Calu3 (cell line): ENCODE measurements around the gene C1orf56. TPM values are rescaled to one million over a fixed set of nuclear protein-coding genes. Genes with fewer than 3 reads are reported as not detected.

Source experiments
- BruUV-seq: library from RNA; stranded (reverse); fragments of 400-500 nt; replicated peaks from 2 replicates; lab custom pipeline; 2021; lab: Mats Ljungman, UMichigan
- CTCF ChIA-PET: fragments of 300-600 bp; sonication (Branson Sonifier 250); formaldehyde crosslinking; loops from one replicate; lab custom pipeline; 2022; ENCODE audit warnings: antibody characterized with exemption; lab: Charles Lee
- DNase-seq: peaks from one replicate; pipeline ENCODE4 v3.0.0; 2022
- H3K27ac Mint-ChIP-seq: one replicate; pipeline ENCODE4 v1.8.0; 2022; ENCODE audit warnings: mixed read lengths; ENCODE audit not compliant: unreplicated experiment
- H3K27me3 Mint-ChIP-seq: one replicate; pipeline ENCODE4 v1.8.0; 2022; ENCODE audit warnings: mixed read lengths; ENCODE audit not compliant: unreplicated experiment
- H3K36me3 Mint-ChIP-seq: one replicate; pipeline ENCODE4 v1.8.0; 2022; ENCODE audit warnings: mild to moderate bottlenecking, moderate library complexity, mixed read lengths; ENCODE audit not compliant: insufficient read depth, unreplicated experiment
- H3K4me1 Mint-ChIP-seq: one replicate; pipeline ENCODE4 v1.8.0; 2022; ENCODE audit warnings: mild to moderate bottlenecking, low read depth, mixed read lengths; ENCODE audit not compliant: unreplicated experiment
- H3K4me3 Mint-ChIP-seq: one replicate; pipeline ENCODE4 v1.8.0; 2022; ENCODE audit warnings: mild to moderate bottlenecking, low read depth, moderate library complexity, mixed read lengths; ENCODE audit not compliant: unreplicated experiment
- H3K9me3 Mint-ChIP-seq: one replicate; pipeline ENCODE4 v1.8.0; 2022; ENCODE audit warnings: low read depth, mixed read lengths; ENCODE audit not compliant: unreplicated experiment
- CTCF ChIP-seq: fragments of 200-600 bp; IDR thresholded peaks from one replicate; pipeline ENCODE4 v1.8.0; 2022; ENCODE audit warnings: antibody characterized with exemption; ENCODE audit not compliant: unreplicated experiment
- intact Hi-C: fragments of 100-400 bp; cut with micrococcal nuclease; formaldehyde crosslinking; loops from one replicate; pipeline ENCODE4 v1.10.0; 2022; ENCODE audit not compliant: unreplicated experiment
- total RNA-seq: library from RNA; stranded (reverse); gene quantifications from 2 replicates; pipeline ENCODE4 v1.2.3, GENCODE V29; 2022

The C1orf56 gene
- total RNA-seq, 1 experiment from 2014 or later, result 8.5 TPM

- TF ChIP-seq CTCF, result no peak
- intact Hi-C loops, result no loop called here
- CTCF ChIA-PET, result no interaction called here
- peaks cover 91% of the 10 kb centered on the region for H3K36me3 Mint-ChIP-seq
- H3K4me1 Mint-ChIP-seq, result peaks cover 46% of the 10 kb centered on the region
- no peaks in the 10 kb centered on the region for H3K27me3 Mint-ChIP-seq
- H3K4me3 Mint-ChIP-seq, result no peak overlapping the region
- no peaks in the 10 kb centered on the region for H3K9me3 Mint-ChIP-seq
- H3K27ac Mint-ChIP-seq, result peak overlapping the region; percentile 14
- BruUV-seq, result no TSS peak
- no peak for DNase-seq
These were observed 7.5 kb downstream of the C1orf56 start for GRCh38 chr1:151054971-151055547.

GRCh38 chr1:151055581-151055980, 8.0 kb downstream of the C1orf56 start:
- H3K4me1 Mint-ChIP-seq, result peaks cover 52% of the 10 kb centered on the region
- intact Hi-C loops, result no loop called here
- H3K36me3 Mint-ChIP-seq, result peaks cover 90% of the 10 kb centered on the region
- H3K27me3 Mint-ChIP-seq, result no peaks in the 10 kb centered on the region
- no TSS peak for BruUV-seq
- no peak for TF ChIP-seq CTCF
- peak overlapping the region; percentile 16 for H3K4me3 Mint-ChIP-seq
- no peaks in the 10 kb centered on the region for H3K9me3 Mint-ChIP-seq
- CTCF ChIA-PET, result interaction anchor here (0.6 kb wide), 1 partner anchor 8 kb away, joined by 3 read pairs; the partner anchor contains the start of gene C1orf56
- H3K27ac Mint-ChIP-seq, result peak overlapping the region; percentile 15
- no peak for DNase-seq

GRCh38 chr1:151056149-151056548, 8.6 kb downstream of the C1orf56 start:
- no TSS peak for BruUV-seq
- peak overlapping the region; percentile 81 for H3K4me3 Mint-ChIP-seq
- H3K36me3 Mint-ChIP-seq, result peaks cover 85% of the 10 kb centered on the region
- CTCF ChIA-PET, result interaction anchor here (0.6 kb wide), 1 partner anchor 9 kb away, joined by 3 read pairs; the partner anchor contains the start of gene C1orf56
- TF ChIP-seq CTCF, result no peak
- no peaks in the 10 kb centered on the region for H3K27me3 Mint-ChIP-seq
- no peak for DNase-seq
- intact Hi-C loops, result no loop called here
- H3K27ac Mint-ChIP-seq, result peak overlapping the region; percentile 15
- H3K9me3 Mint-ChIP-seq, result no peaks in the 10 kb centered on the region
- H3K4me1 Mint-ChIP-seq, result peaks cover 57% of the 10 kb centered on the region

DNA sequence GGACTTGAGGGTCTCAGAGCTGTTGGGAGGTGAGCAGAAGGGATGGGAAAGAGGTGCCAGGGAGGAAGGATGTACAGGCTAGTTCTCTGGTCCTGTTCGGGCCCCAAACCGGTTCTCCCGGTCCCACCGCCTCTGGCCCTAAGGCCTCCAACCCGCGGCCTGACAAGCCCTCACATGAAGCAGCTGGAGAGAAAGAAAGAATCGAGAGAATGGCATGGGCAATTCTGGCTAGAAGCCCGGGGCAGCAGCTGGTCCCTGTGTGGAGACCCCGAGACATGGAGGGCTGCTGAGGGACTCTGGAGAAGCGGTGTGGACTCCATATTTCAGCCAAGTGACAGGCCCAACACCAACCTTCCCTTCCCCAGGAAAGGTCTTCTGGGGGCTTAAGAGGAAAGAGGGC, 11.1 kb downstream of the C1orf56 start:
- BruUV-seq, result TSS peak; percentile 49
- Mint-ChIP-seq H3K4me1 (peaks cover 58% of the 10 kb centered on the region), H3K36me3 (peaks cover 65% of the 10 kb centered on the region), H3K9me3 (no peaks in the 10 kb centered on the region), H3K4me3 (peak overlapping the region; percentile 81), H3K27me3 (no peaks in the 10 kb centered on the region), H3K27ac (peak overlapping the region; percentile 78)
- TF ChIP-seq CTCF, result no peak
- DNase-seq, result peak; percentile 91
- intact Hi-C loops, result no loop called here
- CTCF ChIA-PET, result interaction anchor here (0.6 to 1.9 kb wide), 4 partner anchors 11 to 210 kb away, joined by 3 to 9 read pairs (median 4); partner anchors contain the start of genes C1orf56 and GABPB2
